A673 (cell line): ENCODE data around the gene MYCL.
"Not testable (repeated sequence)": the region's sequence is repeated elsewhere in the genome, so short reads cannot be mapped to it uniquely, and the experiment has no call there.

Source experiments
- EZH2 ChIP-seq: fragments of 200-600 bp; sonication (generic); IDR thresholded peaks from 2 replicates; pipeline ENCODE4 v1.6.1; 2017; ENCODE audit warnings: borderline replicate concordance, low read depth, mild to moderate bottlenecking, mixed read lengths, antibody characterized with exemption, low read length; ENCODE audit not compliant: poor library complexity, severe bottlenecking
- TF ChIP-seq, protein P1 (sequence below): fragments of 300-800, 200-600 bp; sonication (generic); conservative IDR thresholded peaks from 2 replicates; pipeline ENCODE4 v1.5.1; 2017; ENCODE audit warnings: low read depth, mild to moderate bottlenecking, antibody characterized with exemption, low read length, moderate library complexity, mixed read lengths

DNA sequence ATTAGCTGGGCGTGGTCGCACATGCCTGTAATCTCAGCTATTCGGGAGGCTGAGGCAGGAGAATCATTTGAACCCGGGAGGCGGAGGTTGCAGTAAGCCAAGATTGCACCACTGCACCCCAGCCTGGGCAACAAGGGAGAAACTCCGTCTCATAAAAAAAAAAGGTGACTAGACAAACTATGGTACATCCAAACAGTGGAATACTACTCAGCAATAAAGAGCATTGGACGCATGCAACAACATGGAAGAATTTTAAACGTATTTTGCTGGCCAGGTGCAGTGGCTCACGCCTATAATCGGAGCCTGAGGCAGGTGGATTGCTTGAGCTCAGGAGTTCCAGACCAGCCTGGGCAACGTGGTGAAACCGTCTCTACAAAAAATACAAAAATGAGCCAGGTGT, 30.7 kb downstream of the MYCL start:
- TF ChIP-seq, protein P1, sequence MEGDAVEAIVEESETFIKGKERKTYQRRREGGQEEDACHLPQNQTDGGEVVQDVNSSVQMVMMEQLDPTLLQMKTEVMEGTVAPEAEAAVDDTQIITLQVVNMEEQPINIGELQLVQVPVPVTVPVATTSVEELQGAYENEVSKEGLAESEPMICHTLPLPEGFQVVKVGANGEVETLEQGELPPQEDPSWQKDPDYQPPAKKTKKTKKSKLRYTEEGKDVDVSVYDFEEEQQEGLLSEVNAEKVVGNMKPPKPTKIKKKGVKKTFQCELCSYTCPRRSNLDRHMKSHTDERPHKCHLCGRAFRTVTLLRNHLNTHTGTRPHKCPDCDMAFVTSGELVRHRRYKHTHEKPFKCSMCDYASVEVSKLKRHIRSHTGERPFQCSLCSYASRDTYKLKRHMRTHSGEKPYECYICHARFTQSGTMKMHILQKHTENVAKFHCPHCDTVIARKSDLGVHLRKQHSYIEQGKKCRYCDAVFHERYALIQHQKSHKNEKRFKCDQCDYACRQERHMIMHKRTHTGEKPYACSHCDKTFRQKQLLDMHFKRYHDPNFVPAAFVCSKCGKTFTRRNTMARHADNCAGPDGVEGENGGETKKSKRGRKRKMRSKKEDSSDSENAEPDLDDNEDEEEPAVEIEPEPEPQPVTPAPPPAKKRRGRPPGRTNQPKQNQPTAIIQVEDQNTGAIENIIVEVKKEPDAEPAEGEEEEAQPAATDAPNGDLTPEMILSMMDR = not testable (repeated sequence)
- TF ChIP-seq EZH2 = not testable (repeated sequence)
